ENCODE results near the gene CDSN.

CDSN gene, protein sequence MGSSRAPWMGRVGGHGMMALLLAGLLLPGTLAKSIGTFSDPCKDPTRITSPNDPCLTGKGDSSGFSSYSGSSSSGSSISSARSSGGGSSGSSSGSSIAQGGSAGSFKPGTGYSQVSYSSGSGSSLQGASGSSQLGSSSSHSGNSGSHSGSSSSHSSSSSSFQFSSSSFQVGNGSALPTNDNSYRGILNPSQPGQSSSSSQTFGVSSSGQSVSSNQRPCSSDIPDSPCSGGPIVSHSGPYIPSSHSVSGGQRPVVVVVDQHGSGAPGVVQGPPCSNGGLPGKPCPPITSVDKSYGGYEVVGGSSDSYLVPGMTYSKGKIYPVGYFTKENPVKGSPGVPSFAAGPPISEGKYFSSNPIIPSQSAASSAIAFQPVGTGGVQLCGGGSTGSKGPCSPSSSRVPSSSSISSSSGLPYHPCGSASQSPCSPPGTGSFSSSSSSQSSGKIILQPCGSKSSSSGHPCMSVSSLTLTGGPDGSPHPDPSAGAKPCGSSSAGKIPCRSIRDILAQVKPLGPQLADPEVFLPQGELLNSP

DNA sequence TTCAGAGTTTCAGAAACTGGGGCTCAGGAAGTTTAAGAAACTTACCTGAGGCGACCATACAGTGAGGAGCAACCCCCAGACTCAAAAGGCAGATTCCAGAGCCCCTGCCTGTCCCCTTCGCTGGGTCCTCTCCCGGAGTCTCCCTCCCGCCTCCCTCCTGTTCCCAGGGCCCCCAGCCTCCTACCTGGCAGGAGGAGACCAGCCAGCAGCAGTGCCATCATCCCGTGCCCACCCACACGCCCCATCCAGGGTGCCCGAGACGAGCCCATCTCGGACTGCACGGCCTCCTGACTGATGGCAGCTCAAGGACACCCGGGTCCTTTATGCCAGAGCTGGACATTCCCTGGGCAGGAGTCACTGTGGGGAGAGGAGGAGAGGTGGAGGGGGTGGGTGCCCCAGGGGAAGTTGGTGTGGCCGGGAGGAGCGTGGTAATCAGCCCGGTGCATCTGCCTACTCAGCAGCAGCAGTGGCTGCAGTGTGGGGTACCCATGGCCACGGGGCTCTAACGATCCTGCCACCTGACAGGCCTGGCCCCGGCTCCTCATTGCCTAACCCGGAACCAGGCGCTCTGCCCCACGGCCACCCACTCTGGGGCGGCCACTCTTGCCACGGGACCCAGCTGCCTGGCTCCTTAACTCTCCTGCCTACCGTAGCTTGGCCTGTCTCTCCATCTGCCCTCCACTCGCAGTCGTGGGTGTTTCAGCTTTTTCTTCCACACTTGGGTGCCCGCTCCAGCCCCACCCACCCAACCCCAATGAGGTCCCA lies at the start of gene CDSN:
Gene CDSN, minus strand, starts transcription at position 296 of the 765 bp plus-strand sequence. Its CDS starts 27 bp downstream, at position 269.
- TF ChIP-seq GATA2 (IDR thresholded peaks at IDR 0.05; ENCODE audit: low read depth, low read length) (no peak), GATA3 (IDR thresholded peaks at IDR 0.05; ENCODE audit: low read depth, low read length) (no peak)

- TF ChIP-seq GATA2 (IDR thresholded peaks at IDR 0.05; ENCODE audit: low read depth, low read length) (no peak), GATA3 (IDR thresholded peaks at IDR 0.05; ENCODE audit: low read depth, low read length) (no peak)
Observed at GRCh38 chr6:31169123-31169857, 49.0 kb upstream of the CDSN start.

DNA sequence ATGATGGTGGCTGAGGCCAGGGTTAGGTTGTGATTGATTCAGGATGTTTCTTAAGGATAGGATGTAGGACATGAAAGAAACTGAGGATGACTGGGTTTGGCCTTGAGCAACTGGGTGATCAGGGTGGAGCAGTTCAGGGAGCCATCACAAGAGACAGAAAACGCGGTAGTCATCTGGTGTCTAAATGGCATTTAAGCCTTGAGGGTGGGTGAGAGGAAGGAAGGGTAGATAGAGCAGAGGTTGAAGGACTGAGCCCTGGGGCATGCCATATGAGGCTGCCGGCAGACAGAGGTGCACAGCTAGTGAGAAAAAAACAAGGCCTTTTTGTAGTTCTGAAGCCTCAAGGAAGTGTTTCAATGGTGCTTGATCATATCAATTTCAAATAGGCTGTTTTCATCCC lies 48.4 kb upstream of the CDSN start:
- TF ChIP-seq GATA3 (IDR thresholded peaks at IDR 0.05; ENCODE audit: low read depth, low read length) (no peak), GATA2 (IDR thresholded peaks at IDR 0.05; ENCODE audit: low read depth, low read length) (no peak)

DNA sequence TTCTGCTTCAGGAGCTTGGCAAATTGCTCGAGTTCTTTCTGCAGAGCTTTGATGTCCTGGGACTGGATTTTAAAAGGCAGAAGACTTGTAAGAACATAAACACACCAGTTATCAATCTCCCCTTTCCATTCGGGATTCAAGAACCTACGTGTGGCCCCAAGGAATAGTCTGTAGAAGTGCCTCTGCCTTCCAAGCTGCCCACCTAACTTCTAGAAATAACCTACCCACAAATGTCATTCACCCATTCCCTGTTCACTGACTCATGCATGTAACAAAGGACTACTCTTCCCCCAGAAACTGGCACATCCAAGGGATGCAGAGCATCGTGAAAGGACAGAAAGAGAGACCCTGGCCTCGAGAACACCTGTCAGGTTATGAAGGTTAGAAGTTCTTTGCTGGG lies 45.7 kb upstream of the CDSN start:
- TF ChIP-seq GATA3 (IDR thresholded peaks at IDR 0.05; ENCODE audit: low read depth, low read length) (no peak), GATA2 (IDR thresholded peaks at IDR 0.05; ENCODE audit: low read depth, low read length) (no peak)

DNA sequence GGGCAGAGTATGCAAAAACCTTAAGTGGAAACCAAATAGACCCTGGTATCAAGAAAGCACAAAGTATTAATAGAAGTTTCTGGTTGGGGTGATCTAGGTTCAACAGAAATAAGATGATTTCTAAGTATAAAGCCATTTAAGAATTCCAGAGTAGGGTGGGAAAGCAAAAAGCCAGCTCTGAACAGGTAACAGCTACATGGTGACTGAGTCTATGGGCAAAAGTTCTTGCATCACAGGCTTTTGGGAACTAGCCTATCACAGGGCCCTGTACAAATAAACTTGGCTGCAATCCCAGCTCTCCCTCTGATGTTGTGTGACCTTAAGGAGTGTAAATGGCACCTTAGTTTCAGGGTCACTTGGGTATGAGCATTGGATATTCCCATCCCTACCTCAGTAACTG lies 43.7 kb upstream of the CDSN start:
- TF ChIP-seq GATA2 (IDR thresholded peaks at IDR 0.05; ENCODE audit: low read depth, low read length) (no peak), GATA3 (IDR thresholded peaks at IDR 0.05; ENCODE audit: low read depth, low read length) (no peak)

GRCh38 chr6:31162463-31163165 lies 42.4 kb upstream of the CDSN start:
- no peak for TF ChIP-seq GATA3 (IDR thresholded peaks at IDR 0.05; ENCODE audit: low read depth, low read length)
- TF ChIP-seq GATA2 (IDR thresholded peaks at IDR 0.05; ENCODE audit: low read depth, low read length): no peak

- TF ChIP-seq GATA3 (IDR thresholded peaks at IDR 0.05; ENCODE audit: low read depth, low read length) (no peak), GATA2 (IDR thresholded peaks at IDR 0.05; ENCODE audit: low read depth, low read length) (no peak)
Observed at GRCh38 chr6:31161216-31162126, 41.2 kb upstream of the CDSN start.

GRCh38 chr6:31158863-31159855 lies 38.9 kb upstream of the CDSN start:
- TF ChIP-seq GATA3 (IDR thresholded peaks at IDR 0.05; ENCODE audit: low read depth, low read length): no peak
- TF ChIP-seq GATA2 (IDR thresholded peaks at IDR 0.05; ENCODE audit: low read depth, low read length): no peak

- TF ChIP-seq GATA3 (IDR thresholded peaks at IDR 0.05; ENCODE audit: low read depth, low read length) (no peak), GATA2 (IDR thresholded peaks at IDR 0.05; ENCODE audit: low read depth, low read length) (no peak)
Observed at GRCh38 chr6:31158140-31158862, 38.1 kb upstream of the CDSN start, which contains the start of gene TCF19. Gene TCF19 (plus strand): TSS chr6:31158589. CDS start chr6:31159470, 881 bp downstream.

DNA sequence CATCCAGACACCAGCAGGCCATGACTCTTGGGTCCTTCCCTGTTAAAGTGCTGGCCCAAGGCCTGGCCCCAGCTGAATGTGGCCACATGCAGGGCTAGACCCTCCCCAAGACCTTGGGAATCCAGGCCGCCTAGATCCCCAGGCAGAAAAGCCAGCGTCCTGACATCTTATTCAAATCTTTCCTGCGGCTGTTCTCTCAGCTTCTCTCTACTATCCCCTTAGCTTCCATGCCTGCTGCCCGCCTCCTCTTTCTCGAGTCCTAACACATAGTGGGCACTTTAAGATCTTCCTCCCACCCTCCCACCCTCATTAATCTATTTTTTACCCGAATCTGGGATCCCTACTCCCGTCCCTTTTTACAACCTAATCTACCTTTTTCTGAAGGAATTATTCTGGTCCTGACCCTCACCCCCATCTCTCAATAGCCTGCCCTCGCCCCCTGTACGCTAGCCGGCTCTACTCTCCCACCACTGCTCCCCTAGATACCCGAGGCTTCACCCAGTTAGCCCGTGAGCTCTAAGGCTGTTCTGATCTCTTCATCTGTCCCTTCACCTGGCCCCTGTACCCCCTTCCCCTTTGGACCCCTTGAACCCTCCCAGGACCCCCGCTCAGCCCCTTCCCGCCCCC lies 37.4 kb upstream of the CDSN start, which contains the start of gene CCHCR1:
Gene CCHCR1, minus strand, starts transcription at position 290 of the 627 bp plus-strand sequence. Its CDS starts 202 bp downstream, at position 88.
- TF ChIP-seq GATA2 (IDR thresholded peaks at IDR 0.05; ENCODE audit: low read depth, low read length) (no peak), GATA3 (IDR thresholded peaks at IDR 0.05; ENCODE audit: low read depth, low read length) (no peak)
